Measurements from ENCODE around the gene HECTD3.

GRCh38 chr1:45043094-45043493 is 32.0 kb upstream of the HECTD3 start:
- no peak for TF ChIP-seq CTCF (conservative IDR thresholded peaks at IDR 0.05; ENCODE audit: low read depth, low read length)
- no peak for TF ChIP-seq EZH2phosphoT487 (IDR thresholded peaks at IDR 0.05; ENCODE audit: borderline replicate concordance, low read length)

Data from PC-3 (cell line).